Effector CD4-positive, alpha-beta T cell (primary cell): Measurements from ENCODE around the gene ANG.
"Not testable (repeated sequence)": the region's sequence is repeated elsewhere in the genome, so short reads cannot be mapped to it uniquely, and the experiment has no call there.

Experiments used
- DNase-seq: peaks from one replicate; pipeline ENCODE4 v3.0.0-alpha.2; 2020

The ANG gene

GRCh38 chr14:20699931-20700330 is 11.4 kb downstream of the ANG start:
- no peak for DNase-seq

GRCh38 chr14:20700965-20701364 is 12.4 kb downstream of the ANG start:
- DNase-seq: not testable (repeated sequence)

GRCh38 chr14:20706657-20707355 is 18.2 kb downstream of the ANG start:
- DNase-seq: no peak

GRCh38 chr14:20707622-20708021 is 19.1 kb downstream of the ANG start:
- DNase-seq: no peak

GRCh38 chr14:20711261-20711660 is 22.7 kb downstream of the ANG start:
- no peak for DNase-seq

GRCh38 chr14:20711685-20712084 is 23.1 kb downstream of the ANG start:
- DNase-seq: no peak

- no peak for DNase-seq
Measured at GRCh38 chr14:20712904-20713303, 24.3 kb downstream of the ANG start.

- no peak for DNase-seq
Measured at GRCh38 chr14:20714593-20715250, 26.2 kb downstream of the ANG start.

- DNase-seq: no peak
Measured at GRCh38 chr14:20719777-20720176, 31.2 kb downstream of the ANG start.

GRCh38 chr14:20720741-20721140 is 32.2 kb downstream of the ANG start:
- DNase-seq: no peak

GRCh38 chr14:20722016-20722415 is 33.5 kb downstream of the ANG start:
- DNase-seq: no peak

GRCh38 chr14:20723488-20723887 is 34.9 kb downstream of the ANG start:
- no peak for DNase-seq

GRCh38 chr14:20726121-20726520 is 37.6 kb downstream of the ANG start:
- not testable (repeated sequence) for DNase-seq

GRCh38 chr14:20726531-20726930 is 38.0 kb downstream of the ANG start:
- DNase-seq: no peak

GRCh38 chr14:20730891-20731290 is 42.3 kb downstream of the ANG start:
- no peak for DNase-seq

- DNase-seq: no peak
Measured at GRCh38 chr14:20732477-20732876, 43.9 kb downstream of the ANG start.

GRCh38 chr14:20732979-20733635 is 44.5 kb downstream of the ANG start:
- no peak for DNase-seq

- no peak for DNase-seq
Measured at GRCh38 chr14:20733684-20734429, 45.3 kb downstream of the ANG start.

- no peak for DNase-seq
Measured at GRCh38 chr14:20734430-20734806, 45.9 kb downstream of the ANG start.

- DNase-seq: not testable (repeated sequence)
Measured at GRCh38 chr14:20738292-20738691, 49.7 kb downstream of the ANG start.

GRCh38 chr14:20742132-20742531 is 53.6 kb downstream of the ANG start:
- DNase-seq: no peak

- no peak for DNase-seq
Measured at GRCh38 chr14:20743556-20743955, 55.0 kb downstream of the ANG start.
